ENCODE measurements around the gene SPRY1. TPM values are rescaled to one million over a fixed set of nuclear protein-coding genes. Genes with fewer than 3 reads are reported as not detected.

The SPRY1 gene
- total and polyA plus RNA-seq, 9 of the 15 experiments (the other 6 are each of a cell fraction or from before 2014, with no cell fraction given), result 0.18 to 1.9 (median 0.45) TPM; not detected in 1

GRCh38 chr4:123366144-123366748 is 30.3 kb upstream of the SPRY1 start (continued):
- TF ChIP-seq MTF1 (CRISPR knock-in tag; IDR thresholded peaks at IDR 0.05; ENCODE audit: borderline replicate concordance) (no peak), NFE2 (IDR thresholded peaks at IDR 0.05; ENCODE audit: low read depth) (peak; percentile 78), MAFG (tag; conservative IDR thresholded peaks at IDR 0.05) (peak; percentile 38; the same call in 1 of the 2 replicates), STAT5A (IDR thresholded peaks at IDR 0.05; ENCODE audit: borderline replicate concordance, low read length) (no peak), L3MBTL2 (IDR thresholded peaks at IDR 0.05) (peak; percentile 63), DPF2 (IDR thresholded peaks at IDR 0.05) (peak; percentile 25; the same call in 1 of the 2 replicates), CREB3 (tag; conservative IDR thresholded peaks at IDR 0.05; ENCODE audit: low read depth) (no peak)

GRCh38 chr4:123378794-123379193 is 17.8 kb upstream of the SPRY1 start:
- FAIRE-seq (no peak), ATAC-seq (no peak), DNase-seq (ENCODE audit: extremely low read depth in 1 of 4, low spot score in 3 of 4) (no peak)
- H3K9me1 ChIP-seq (ENCODE audit: control insufficient read depth, insufficient read depth, low read length), result no peaks in the 10 kb centered on the region
- ChIA-PET CTCF (ENCODE audit: low intra/inter-chr PET ratio) (no interaction called here), POLR2A (interaction anchor here (0.6 kb wide), 1 partner anchor 30 kb away, joined by 3 read pairs; no protein-coding TSS in a partner anchor)
- no peaks in the 10 kb centered on the region for H3K79me2 ChIP-seq (ENCODE audit: control insufficient read depth, insufficient read depth, low read length)
- H3K4me2 ChIP-seq (ENCODE audit: insufficient read depth, low read length), result no peak overlapping the region
- H3K9me3 ChIP-seq (replicated peaks; ENCODE audit: control insufficient read depth, insufficient read depth, low read depth, low read length), result no peaks in the 10 kb centered on the region
- 7% methylated on average over 1 of the region's 1 CpG for WGBS (ENCODE audit: insufficient coverage, low coverage, missing lambda C conversion rate)
- H3K27ac ChIP-seq (ENCODE audit: extremely low read depth, low read depth, low read length), result no peak overlapping the region
- no peaks in the 10 kb centered on the region for H4K20me1 ChIP-seq (replicated peaks; ENCODE audit: control insufficient read depth, insufficient read depth, low read length)
- no peak overlapping the region for H3K9ac ChIP-seq (ENCODE audit: insufficient read depth in 1 of 2, low read depth in 2 of 2, low read length in 2 of 2)
- intact Hi-C loops (cut with micrococcal nuclease) (no loop called here), in situ Hi-C loops (cut with MboI) (no loop called here)
- no peak overlapping the region for H3K4me3 ChIP-seq
- no peaks in the 10 kb centered on the region for H3K36me3 ChIP-seq (ENCODE audit: control insufficient read depth, insufficient read depth, low read length)
- TF ChIP-seq CHD4 (IDR thresholded peaks at IDR 0.05; ENCODE audit: insufficient read depth, insufficient replicate concordance, low read depth, low read length, poor library complexity, severe bottlenecking) (no peak), RBM39 (optimal IDR thresholded peaks at IDR 0.05; ENCODE audit: low read depth, low read length) (no peak), CTBP1 (IDR thresholded peaks at IDR 0.05; ENCODE audit: borderline replicate concordance) (no peak), ARNT (IDR thresholded peaks at IDR 0.05) (no peak), MEIS2 (IDR thresholded peaks at IDR 0.05; ENCODE audit: partially characterized antibody) (no peak), SRSF9 (IDR thresholded peaks at IDR 0.05; ENCODE audit: borderline replicate concordance, low read depth, low read length) (no peak), ZNF740 (CRISPR knock-in tag; IDR thresholded peaks at IDR 0.05) (no peak), ZNF740 (tag; IDR thresholded peaks at IDR 0.05) (no peak), WHSC1 (IDR thresholded peaks at IDR 0.05; ENCODE audit: low read length) (no peak), ZC3H11A (IDR thresholded peaks at IDR 0.05; ENCODE audit: low read depth, low read length) (no peak), PHF21A (IDR thresholded peaks at IDR 0.05; ENCODE audit: borderline replicate concordance, low read depth) (no peak), TAF9B (IDR thresholded peaks at IDR 0.05; ENCODE audit: partially characterized antibody) (no peak), ETV5 (CRISPR knock-in tag; IDR thresholded peaks at IDR 0.05; ENCODE audit: low read depth) (no peak), KHSRP (IDR thresholded peaks at IDR 0.05) (no peak), NFIX (CRISPR knock-in tag; IDR thresholded peaks at IDR 0.05; ENCODE audit: low read depth) (no peak)
- no TSS peak for BruUV-seq (replicated peaks)
- H3K27me3 ChIP-seq (ENCODE audit: control insufficient read depth in 2 of 2, insufficient read depth in 2 of 2, low read length in 2 of 2), result no peaks in the 10 kb centered on the region
- no peak overlapping the region; the same call in 1 of the 2 replicates for H2AFZ ChIP-seq (ENCODE audit: low read depth, low read length)
- H3K4me1 ChIP-seq (replicated peaks in 1 of 2; ENCODE audit: control insufficient read depth in 2 of 2, insufficient read depth in 2 of 2, low read length in 2 of 2), result no peaks in the 10 kb centered on the region

All from K562 (cell line).